HG03378 (cell line): ENCODE results near the gene RCE1.

ENCODE experiments used
- ATAC-seq: cut with Tn5 transposase; IDR thresholded peaks from one replicate; pipeline ENCODE4 v1.9.1; 2021; ENCODE audit warnings: mild to moderate bottlenecking, moderate library complexity; ENCODE audit not compliant: unreplicated experiment

Gene RCE1

GRCh38 chr11:66856496-66857233 lies 13.4 kb downstream of the RCE1 start, which contains the start of gene LRFN4:
TSS of gene LRFN4 (plus strand) at chr11:66857064. CDS start at chr11:66857745, 681 bp downstream.
- ATAC-seq = no peak

DNA sequence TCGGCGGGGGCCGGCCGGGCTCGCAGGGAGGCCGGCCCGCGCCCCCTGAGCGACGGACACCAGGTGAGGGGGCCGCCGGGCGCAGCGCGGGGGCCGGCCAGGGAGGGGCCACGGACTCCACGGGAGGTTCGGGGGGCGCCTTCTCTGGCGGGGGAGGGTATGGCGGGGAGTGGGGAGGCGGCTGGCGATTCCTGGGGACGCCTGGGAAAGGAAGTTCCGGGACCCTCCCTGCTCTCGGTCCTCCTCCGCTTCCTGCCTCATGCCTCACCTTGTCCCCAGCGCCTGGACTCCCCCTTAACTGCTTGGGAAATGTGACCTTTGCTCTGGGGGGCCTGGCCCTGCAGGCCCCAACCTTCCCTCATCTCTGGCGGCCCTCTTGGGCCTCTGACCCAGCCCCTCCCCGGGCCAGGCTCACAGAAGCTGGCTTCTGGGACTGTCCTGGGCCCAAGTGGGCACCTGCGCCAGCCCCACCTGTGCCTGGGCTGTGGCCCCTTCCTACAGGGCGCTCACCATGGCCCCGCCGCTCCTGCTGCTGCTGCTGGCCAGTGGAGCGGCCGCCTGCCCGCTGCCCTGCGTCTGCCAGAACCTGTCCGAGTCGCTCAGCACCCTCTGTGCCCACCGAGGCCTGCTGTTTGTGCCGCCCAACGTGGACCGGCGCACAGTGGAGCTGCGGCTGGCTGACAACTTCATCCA lies 14.1 kb downstream of the RCE1 start:
- no peak for ATAC-seq

DNA sequence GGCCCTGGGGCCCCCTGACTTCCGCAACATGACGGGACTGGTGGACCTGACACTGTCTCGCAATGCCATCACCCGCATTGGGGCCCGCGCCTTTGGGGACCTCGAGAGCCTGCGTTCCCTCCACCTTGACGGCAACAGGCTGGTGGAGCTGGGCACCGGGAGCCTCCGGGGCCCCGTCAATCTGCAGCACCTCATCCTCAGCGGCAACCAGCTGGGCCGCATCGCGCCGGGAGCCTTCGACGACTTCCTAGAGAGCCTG lies 14.6 kb downstream of the RCE1 start:
- no peak for ATAC-seq

DNA sequence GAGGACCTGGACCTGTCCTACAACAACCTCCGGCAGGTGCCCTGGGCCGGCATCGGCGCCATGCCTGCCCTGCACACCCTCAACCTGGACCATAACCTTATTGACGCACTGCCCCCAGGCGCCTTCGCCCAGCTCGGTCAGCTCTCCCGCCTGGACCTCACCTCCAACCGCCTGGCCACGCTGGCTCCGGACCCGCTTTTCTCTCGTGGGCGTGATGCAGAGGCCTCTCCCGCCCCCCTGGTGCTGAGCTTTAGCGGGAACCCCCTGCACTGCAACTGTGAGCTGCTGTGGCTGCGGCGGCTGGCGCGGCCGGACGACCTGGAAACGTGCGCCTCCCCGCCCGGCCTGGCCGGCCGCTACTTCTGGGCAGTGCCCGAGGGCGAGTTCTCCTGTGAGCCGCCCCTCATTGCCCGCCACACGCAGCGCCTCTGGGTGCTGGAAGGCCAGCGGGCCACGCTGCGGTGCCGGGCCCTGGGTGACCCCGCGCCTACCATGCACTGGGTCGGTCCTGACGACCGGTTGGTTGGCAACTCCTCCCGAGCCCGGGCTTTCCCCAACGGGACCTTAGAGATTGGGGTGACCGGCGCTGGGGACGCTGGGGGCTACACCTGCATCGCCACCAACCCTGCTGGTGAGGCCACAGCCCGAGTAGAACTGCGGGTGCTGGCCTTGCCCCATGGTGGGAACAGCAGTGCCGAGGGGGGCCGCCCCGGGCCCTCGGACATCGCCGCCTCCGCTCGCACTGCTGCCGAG lies 15.1 kb downstream of the RCE1 start:
- ATAC-seq = no peak

DNA sequence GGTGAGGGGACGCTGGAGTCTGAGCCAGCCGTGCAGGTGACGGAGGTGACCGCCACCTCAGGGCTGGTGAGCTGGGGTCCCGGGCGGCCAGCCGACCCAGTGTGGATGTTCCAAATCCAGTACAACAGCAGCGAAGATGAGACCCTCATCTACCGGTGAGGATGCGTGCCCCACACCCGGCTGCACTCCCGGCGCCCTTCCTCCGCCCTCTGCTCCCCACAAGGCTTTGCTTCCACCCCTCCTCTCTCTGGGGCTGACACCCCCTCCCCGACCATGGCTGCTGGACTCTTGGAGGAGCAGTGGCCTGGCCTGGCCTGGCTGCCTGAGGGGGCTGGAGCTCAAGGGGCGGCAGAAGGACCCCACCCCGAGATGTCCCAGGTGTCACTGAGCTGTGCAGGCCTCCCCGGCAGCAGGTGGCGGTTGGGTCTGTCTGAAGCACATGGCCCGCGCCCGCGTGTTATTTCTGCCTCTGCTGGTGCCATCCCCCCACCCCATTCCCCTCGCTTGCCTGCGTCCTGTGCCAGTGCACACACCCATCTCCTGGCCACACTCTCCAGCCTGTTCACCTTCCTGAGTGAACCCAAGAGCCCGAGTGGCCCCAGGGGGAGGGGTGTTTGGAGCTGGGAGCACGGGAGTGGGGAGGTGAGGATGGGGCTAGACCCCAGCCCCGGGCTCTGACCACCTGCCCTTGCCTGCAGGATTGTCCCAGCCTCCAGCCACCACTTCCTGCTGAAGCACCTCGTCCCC lies 15.9 kb downstream of the RCE1 start:
- ATAC-seq = no peak

GRCh38 chr11:66859686-66860448 lies 16.6 kb downstream of the RCE1 start:
- ATAC-seq = no peak

GRCh38 chr11:66860449-66860831 lies 17.2 kb downstream of the RCE1 start:
- ATAC-seq = no peak

- ATAC-seq = no peak
These were observed 18.0 kb downstream of the RCE1 start for GRCh38 chr11:66861038-66861773.

GRCh38 chr11:66861774-66862558 lies 18.7 kb downstream of the RCE1 start:
- ATAC-seq = no peak

- ATAC-seq = no peak
These were observed 19.4 kb downstream of the RCE1 start for GRCh38 chr11:66862559-66863037.

GRCh38 chr11:66863428-66864125 lies 20.3 kb downstream of the RCE1 start:
- no peak for ATAC-seq

GRCh38 chr11:66864172-66864901 lies 21.1 kb downstream of the RCE1 start:
- no peak for ATAC-seq

GRCh38 chr11:66864924-66865697 lies 21.9 kb downstream of the RCE1 start:
- ATAC-seq = no peak

DNA sequence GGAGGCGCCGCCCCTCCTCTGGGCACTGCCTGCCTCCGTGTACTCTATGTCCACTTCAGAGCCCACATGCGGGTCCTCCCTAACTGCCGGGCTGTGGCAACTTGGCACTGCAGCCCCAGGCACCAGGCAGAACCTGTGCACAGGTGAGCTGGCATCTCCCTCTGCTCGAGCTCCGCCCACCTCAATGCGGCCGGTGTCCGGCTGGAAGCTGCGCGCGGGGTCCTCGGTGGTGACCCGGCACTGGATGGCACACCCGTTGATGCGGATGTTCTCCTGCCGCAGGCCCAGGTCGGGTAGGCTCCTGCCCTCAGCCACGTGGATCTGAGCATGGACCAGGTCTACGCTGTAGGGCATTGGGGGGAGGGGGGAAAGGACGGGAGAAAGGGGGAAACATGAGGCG lies 22.8 kb downstream of the RCE1 start:
- ATAC-seq = no peak

DNA sequence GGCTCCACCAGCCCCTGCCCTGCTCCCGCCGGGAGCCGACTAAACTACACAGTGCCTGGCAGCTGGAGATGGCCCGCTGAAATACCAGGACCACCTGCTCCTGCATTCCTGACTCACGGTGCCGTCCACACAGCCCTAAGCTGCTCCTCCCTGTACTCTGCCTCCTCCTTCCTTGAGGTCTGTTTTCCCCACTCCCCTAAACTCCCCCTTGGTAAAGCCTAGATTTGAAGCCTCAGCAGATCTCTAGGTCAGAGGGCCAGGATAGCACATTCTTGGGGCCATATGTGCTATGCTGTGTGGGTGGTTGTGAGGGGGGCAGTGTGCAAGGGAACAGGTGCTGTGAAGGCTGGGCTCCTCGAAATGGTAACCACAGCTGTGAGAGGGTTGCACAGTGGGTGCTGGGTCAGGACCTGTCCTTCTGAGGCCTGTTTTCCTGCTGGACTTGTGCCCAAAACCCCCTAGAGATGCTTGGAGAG lies 23.3 kb downstream of the RCE1 start:
- no peak for ATAC-seq

DNA sequence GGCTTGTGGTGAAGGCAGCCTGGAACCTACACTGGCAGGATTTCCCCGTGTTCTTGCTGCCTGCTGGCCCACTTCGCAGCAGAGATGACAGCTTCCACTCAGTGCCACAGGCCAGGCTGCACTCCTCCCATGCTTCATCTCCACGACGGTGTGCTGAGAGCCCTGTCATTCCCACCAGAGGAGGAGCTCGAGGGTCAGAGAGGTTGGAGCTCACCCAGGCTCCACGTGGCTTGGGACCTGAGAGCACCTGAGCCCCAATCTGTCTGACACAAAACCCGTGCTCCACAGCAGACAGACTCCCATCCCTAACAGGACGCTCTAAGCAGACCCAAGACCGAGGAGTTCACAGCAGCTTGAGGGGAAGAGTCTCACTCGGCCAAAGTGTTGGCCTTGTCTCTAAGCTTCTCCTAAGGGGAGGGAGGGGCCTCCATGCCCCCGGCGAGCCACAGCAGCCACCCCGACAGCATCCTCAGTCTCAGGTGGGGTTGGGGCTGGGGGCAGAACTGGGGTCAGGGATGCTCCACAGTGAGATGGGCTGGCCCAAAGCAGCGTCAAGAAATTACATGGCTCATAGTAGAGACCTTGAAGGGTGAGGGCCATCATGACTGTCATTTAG lies 24.3 kb downstream of the RCE1 start:
- ATAC-seq = no peak
